ENCODE measurements around the gene ZBTB39. TPM values are rescaled to one million over a fixed set of nuclear protein-coding genes. Genes with fewer than 3 reads are reported as not detected.
"Not testable (repeated sequence)": the region's sequence is repeated elsewhere in the genome, so short reads cannot be mapped to it uniquely, and the experiment has no call there.

The ZBTB39 gene
- total RNA-seq, 1 donor from 2014 or later = 4.7 TPM

- TF ChIP-seq, protein P1, sequence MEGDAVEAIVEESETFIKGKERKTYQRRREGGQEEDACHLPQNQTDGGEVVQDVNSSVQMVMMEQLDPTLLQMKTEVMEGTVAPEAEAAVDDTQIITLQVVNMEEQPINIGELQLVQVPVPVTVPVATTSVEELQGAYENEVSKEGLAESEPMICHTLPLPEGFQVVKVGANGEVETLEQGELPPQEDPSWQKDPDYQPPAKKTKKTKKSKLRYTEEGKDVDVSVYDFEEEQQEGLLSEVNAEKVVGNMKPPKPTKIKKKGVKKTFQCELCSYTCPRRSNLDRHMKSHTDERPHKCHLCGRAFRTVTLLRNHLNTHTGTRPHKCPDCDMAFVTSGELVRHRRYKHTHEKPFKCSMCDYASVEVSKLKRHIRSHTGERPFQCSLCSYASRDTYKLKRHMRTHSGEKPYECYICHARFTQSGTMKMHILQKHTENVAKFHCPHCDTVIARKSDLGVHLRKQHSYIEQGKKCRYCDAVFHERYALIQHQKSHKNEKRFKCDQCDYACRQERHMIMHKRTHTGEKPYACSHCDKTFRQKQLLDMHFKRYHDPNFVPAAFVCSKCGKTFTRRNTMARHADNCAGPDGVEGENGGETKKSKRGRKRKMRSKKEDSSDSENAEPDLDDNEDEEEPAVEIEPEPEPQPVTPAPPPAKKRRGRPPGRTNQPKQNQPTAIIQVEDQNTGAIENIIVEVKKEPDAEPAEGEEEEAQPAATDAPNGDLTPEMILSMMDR (conservative IDR thresholded peaks at IDR 0.05; ENCODE audit: low read depth, low read length) = no peak
- no peak for DNase-seq (ENCODE audit: low read depth)
- no peak overlapping the region for H3K4me3 ChIP-seq (ENCODE audit: low read depth, low read length)
Observed at GRCh38 chr12:57018906-57019305, 12.6 kb upstream of the ZBTB39 start.

DNA sequence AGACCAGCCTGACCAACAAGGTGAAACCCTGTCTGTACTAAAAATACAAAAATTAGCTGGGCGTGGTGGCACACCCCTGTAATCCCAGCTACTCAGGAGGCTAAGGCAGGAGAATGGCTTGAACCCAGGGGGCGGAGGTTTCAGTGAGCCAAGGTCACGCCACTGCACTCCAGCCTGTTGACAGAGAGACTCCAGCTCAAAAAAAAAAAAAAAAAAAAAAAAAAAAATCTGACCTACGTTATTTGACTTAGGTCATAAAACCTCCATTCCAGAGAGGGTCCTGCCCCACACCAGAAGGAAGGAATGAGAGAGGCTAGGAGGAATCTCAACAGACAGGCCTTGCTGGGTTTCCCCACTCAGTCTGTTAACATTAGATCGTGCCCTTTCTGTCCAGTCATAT lies 12.0 kb upstream of the ZBTB39 start:
- DNase-seq (ENCODE audit: low read depth); H3K4me3 ChIP-seq (ENCODE audit: low read depth, low read length): not testable (repeated sequence)

DNA sequence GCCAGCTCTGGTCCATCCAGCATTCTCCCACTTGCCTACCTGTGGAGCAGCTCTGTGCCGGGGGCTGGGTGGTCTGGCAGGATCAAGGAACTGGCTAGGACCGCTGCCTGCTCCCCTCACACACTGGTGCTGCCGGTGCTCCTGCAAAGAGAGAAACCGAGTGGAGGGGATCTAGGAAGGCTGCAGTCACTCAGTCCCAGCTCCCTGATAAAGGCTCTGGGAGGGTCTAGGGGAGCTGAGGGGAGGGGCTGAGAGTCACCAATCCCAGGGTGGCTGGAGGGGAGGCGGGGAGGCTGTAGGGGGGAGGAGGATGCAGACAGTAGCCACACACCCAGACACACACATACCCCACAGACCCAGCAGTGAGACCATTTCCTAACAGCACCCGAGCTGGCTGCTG lies 10.0 kb upstream of the ZBTB39 start, which contains the start of gene TAC3:
Gene TAC3, minus strand, starts transcription at position 182 of the 400 bp plus-strand sequence. CDS start 732 bp downstream, outside the sequence.
- DNase-seq (ENCODE audit: low read depth) = no peak
- TF ChIP-seq, protein P1 (conservative IDR thresholded peaks at IDR 0.05; ENCODE audit: low read depth, low read length) = no peak
- no peak within 1 kb of the TSS for H3K4me3 ChIP-seq (ENCODE audit: low read depth, low read length)

DNA sequence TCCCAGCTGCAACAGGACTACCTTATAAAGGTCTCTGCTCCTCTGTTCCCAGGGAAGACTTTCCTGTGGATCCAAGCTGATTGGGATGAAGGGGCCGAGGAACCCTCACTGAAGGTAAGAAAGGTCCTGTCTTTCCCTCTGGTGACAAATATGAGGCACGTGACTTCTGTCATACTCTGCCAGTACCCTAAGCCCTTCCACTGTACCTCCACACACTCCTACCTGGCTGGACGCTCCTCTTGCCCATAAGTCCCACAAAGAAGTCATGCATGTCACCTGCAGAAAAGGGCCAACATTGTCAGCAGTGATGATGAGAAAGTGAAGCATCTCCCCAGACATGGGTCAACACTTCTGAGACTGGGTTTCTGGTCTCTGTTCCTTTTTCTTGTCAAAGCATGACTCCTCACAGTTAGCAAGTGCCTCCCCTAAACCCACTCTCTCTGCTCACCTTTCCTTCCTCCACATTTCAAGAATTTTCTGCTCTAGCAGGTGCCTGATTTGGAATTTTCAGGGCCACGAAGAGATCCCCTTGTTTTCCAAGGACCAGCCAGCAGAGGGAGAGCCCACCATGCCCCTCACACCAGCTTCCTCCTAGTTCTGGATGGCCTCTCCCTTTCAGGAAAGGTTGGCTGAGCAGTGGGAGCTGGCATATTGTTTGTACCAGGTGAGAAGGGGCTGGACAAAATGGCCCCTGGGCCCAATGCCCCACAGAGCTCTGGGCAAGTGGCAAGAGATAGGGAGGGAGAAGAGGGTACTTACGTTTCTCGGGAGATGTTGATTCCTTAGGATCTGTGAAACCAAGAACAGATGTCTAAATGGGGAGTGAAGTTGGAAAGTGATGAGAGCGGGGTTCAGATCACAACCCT lies 6.5 kb upstream of the ZBTB39 start:
- no peak for DNase-seq (ENCODE audit: low read depth)
- TF ChIP-seq, protein P1 (conservative IDR thresholded peaks at IDR 0.05; ENCODE audit: low read depth, low read length) = no peak
- no peak overlapping the region for H3K4me3 ChIP-seq (ENCODE audit: low read depth, low read length)

DNA sequence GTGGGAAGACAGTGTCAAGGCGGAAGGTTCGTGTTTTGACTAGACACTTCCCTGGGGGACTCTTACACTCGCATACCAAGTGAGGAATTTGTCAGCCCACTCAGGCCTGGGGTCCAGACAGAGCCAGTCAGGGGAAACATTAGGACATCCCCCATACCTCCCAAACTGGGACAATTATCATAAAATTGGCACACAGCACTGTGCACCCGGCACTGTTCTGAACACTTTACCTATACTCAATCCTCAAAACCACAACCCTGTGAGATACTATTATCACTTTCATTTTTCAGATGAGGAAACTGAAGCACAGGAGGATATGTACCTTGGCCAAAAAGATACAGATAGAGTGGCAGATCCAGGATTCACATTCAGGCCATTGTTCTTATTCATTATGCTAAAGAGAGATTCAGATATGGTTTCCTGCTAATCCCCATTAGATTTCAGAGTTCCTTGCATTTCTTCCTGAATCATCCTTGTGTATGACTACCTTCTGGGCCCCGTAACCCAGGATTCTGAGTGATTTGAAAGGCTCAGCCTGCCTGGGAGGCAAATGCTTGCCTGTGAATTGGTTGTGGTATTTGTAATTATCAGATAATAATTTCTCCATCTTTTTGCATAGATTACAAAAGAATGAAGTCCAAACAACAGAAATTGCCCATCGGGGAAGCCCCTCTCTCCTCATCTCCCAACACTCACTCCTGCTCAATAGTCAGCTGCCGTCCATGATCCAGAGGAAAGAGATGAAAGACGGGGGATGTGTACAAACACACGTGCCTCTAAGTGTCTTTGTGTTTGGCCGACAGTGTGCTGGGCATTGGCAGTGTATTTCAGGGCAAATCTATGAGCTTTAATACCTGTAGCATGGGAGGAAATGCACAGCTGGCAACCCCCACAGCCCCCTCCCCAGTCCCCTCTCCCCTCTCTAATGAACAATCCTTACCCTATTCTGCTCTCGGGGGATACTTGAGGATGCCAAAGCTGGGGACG lies 5.4 kb upstream of the ZBTB39 start:
- no peak overlapping the region for H3K4me3 ChIP-seq (ENCODE audit: low read depth, low read length)
- DNase-seq (ENCODE audit: low read depth) = no peak
- TF ChIP-seq, protein P1 (conservative IDR thresholded peaks at IDR 0.05; ENCODE audit: low read depth, low read length) = no peak

GRCh38 chr12:57010627-57011247 lies 4.4 kb upstream of the ZBTB39 start:
- no peak overlapping the region for H3K4me3 ChIP-seq (ENCODE audit: low read depth, low read length)
- DNase-seq (ENCODE audit: low read depth) = no peak
- TF ChIP-seq, protein P1 (conservative IDR thresholded peaks at IDR 0.05; ENCODE audit: low read depth, low read length) = no peak

Data from epithelial cell of proximal tubule (primary cell).